ENCODE results near the gene EDRF1.

DNA sequence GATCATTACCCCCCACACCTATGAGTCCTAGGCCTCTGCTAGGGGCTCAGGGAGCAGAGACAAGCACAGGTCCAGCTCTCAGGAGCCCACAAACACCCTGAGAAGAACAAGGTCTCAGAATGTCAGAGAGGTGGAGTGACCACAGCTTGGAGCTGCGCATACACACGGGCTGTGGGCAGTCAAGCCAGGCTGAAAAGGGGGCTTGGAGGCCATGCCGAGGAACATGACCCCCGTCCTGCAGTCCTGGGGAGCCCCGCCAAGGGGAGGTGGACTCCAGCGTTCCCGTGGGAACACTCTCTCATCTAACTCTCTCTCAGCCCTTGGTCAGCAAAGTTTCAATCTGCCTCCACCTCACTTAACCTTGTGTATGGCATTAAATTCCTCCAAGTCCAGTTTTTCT is 63.9 kb downstream of the EDRF1 start:
- TF ChIP-seq, protein P1, sequence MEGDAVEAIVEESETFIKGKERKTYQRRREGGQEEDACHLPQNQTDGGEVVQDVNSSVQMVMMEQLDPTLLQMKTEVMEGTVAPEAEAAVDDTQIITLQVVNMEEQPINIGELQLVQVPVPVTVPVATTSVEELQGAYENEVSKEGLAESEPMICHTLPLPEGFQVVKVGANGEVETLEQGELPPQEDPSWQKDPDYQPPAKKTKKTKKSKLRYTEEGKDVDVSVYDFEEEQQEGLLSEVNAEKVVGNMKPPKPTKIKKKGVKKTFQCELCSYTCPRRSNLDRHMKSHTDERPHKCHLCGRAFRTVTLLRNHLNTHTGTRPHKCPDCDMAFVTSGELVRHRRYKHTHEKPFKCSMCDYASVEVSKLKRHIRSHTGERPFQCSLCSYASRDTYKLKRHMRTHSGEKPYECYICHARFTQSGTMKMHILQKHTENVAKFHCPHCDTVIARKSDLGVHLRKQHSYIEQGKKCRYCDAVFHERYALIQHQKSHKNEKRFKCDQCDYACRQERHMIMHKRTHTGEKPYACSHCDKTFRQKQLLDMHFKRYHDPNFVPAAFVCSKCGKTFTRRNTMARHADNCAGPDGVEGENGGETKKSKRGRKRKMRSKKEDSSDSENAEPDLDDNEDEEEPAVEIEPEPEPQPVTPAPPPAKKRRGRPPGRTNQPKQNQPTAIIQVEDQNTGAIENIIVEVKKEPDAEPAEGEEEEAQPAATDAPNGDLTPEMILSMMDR (IDR thresholded peaks at IDR 0.05; ENCODE audit: low read length), result no peak
- no peak for TF ChIP-seq EZH2 (optimal IDR thresholded peaks at IDR 0.05; ENCODE audit: low read depth, low read length)
- TF ChIP-seq EZH2phosphoT487 (IDR thresholded peaks at IDR 0.05; ENCODE audit: low read length), result no peak
